CD4-positive, alpha-beta T cell treated with Interleukin-21 for 1 hour (primary cell): ENCODE data around the gene ZIC5.

ENCODE experiments used
- DNase-seq: peaks from one replicate; pipeline ENCODE4 v3.0.0-alpha.2; 2020

The ZIC5 gene

GRCh38 chr13:99929866-99930265 is 41.7 kb downstream of the ZIC5 start:
- DNase-seq = no peak

GRCh38 chr13:99926014-99926731 is 45.4 kb downstream of the ZIC5 start:
- DNase-seq = no peak

DNA sequence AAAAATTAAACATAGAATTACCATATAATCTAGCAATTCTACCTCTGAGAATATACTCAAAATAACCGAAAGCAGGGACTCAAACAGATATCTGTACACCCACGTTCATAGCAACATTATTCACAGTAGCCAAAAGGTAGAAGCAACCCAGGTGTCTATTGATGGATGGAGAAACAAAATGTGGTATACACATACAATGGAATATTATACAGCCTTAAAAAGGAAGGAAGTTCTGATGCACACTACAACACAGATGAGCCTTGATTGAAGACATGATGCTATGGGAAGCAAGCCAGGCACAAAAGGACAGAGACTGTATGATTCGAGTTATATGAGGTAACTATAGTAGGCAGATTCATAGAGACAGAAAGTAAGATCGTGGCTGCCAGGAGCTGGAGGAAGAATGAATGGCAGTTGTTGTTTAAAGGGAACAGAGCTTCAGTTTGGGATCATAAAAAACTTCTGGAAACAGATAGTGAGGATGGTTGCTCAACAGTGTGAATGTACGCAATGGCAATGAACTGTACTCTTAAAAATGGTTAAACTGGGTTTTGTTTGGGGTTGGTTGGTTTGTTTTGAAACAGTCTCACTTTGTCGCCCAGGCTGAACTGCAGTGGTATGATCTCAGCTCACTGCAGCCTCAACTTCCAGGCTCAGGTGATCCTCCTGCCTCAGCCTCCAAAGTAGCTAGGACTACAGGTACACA is 47.5 kb downstream of the ZIC5 start:
- DNase-seq = no peak

DNA sequence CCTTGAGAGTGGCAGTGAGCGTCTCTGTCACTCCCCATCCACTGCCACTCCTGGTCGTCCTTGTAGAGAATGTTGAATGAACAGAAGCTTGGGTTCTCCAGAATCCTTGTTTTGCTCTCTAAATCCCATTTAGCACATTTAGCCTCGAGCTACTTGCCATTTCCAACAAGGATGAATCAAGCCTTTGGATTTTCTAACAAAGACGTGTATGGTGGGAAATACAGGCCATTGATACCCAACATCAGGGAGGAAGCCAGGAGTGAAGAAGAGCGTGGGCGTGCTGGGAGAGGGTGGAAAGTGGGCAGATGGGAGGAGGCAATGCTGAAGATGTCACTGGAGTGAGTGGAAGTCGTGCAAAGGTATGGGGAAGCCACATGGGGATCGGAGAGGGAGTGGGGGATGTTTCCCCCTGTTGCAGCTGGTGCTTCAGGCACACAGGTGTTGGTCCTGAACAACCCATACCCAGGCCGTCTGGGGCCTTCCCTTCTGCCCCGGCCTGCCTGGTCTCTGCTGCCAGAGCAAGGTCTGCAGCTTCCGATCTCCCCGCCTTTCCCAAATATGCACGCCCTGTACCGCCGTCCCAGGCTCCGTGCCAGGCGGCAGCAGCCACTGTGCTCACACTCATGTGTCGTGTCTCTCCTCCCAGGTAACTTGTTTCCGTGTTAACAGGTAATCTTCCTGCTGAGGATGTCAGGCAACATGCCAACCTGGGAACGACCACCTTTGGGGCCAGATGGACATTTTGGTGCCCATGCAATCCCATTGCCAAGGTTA is 48.7 kb downstream of the ZIC5 start:
- DNase-seq = no peak

DNA sequence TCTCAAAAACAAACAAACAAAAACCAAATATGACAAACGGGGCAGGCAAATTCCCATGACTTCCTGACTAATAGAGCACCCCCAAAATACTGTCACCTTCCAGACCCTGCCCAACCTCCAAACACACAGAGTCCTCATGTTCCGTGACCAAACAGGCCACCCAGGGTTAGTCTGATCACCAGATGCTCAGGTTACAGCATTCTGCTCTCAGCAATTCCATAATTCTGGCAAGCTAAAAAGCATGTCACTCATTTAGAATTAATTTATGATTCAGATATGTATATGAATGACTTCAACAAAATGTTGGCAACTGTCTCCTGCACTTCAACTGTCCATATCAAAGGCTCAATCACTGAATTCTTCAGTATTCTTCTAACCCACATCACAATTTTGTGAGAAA is 52.4 kb downstream of the ZIC5 start:
- DNase-seq = no peak

DNA sequence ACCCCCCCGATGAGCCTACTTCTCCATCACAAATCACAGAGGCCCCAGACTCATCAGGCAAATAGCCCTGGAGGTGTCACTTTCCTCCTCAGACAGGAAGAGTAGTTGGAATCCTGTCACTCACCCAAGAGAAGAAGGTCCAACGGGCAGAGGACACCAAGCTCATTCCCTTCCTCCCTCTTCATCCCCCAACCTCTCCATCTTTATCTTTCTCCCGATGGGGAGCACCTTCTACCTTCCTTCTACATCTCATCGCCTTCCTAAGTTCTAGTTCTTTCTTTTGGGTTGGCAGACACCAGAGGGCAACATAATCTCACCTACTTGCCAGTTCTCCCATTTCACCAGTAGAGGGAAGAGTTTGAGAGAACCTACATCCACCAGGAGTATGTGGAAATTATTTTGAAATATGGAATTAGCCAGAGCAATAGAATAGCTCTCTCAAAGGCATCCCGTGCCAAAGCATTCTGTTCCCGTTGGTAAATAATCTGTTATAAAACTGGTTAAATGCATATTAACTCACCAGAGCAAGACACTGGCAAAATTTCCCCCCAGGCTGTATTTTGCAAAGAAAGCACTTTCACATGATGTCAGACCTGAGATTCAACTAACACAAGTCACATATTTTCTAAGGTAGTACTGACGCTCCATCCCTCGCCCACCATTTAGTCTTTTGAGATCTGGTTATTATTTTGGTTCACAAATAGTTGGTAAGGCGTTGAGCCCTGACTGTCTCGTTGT is 55.0 kb downstream of the ZIC5 start:
- DNase-seq = peak; percentile 66

DNA sequence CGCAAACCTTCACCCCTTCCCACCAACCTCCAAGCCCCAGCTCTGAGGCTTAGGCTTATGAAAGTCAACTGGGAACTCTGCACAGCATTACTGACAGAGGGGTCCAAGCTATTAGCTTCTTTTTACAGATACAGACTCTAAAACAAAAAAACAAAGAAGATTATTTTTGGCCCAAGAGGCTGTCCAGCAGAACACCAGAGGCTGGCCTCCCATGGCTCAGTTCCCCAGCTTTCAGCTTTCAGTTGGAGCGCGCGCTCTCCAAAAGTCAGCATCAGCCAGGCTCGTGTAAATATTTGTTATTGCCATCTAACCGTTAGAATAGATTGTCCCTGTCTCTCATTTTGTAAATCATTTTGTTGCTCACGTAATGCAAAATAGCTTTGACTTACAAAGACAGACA is 58.4 kb downstream of the ZIC5 start:
- no peak for DNase-seq
